IPS-11a (cell line): Measurements from ENCODE around the gene NPC1L1.

Source experiments
- H3K4me3 ChIP-seq: one replicate; pipeline ENCODE4 v1.5.1; 2013; ENCODE audit warnings: low read depth, low read length, control low read depth

Gene NPC1L1

GRCh38 chr7:44477063-44477830 lies 63.9 kb downstream of the NPC1L1 start:
- no peak overlapping the region for H3K4me3 ChIP-seq

GRCh38 chr7:44476313-44476712 lies 64.8 kb downstream of the NPC1L1 start:
- H3K4me3 ChIP-seq = no peak overlapping the region

GRCh38 chr7:44473295-44473694 lies 67.8 kb downstream of the NPC1L1 start:
- H3K4me3 ChIP-seq = no peak overlapping the region

DNA sequence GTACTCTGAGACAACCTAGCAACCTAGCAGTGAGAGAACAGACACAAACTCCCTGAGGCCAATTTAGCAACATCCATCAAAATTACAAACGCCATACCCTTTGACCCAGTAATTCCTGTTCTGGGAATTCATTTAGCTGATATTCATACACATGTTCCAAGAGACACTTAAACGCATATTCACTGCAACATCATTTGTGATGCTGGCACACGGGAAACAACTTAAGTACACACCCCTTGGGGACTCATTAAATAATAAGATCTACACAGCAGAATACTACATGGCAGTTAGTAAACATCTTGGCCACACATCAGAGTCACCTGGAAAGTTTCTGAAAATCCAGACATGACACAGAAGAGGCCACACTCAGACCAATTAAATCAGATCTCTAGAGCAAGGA lies 68.3 kb downstream of the NPC1L1 start:
- H3K4me3 ChIP-seq = no peak overlapping the region

DNA sequence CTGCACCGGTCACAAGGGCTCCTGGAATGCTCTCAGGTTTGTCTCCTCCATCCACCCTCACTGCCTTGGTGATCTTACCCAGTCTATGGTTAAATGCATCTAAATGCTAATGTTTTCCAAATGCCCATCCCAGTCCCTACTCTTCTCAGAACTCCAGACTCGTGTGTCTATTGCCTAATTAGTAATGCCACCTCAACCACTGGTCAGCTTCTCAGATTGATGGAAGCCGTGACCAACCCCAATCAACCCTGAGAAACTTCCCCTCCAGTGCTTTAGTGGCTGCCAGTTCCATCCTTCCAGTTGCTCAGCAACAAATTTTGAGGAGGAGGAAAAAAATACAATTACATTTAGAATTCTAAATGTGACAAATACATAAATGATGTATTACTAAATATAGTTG lies 69.3 kb downstream of the NPC1L1 start:
- no peak overlapping the region for H3K4me3 ChIP-seq

GRCh38 chr7:44471436-44471835 lies 69.7 kb downstream of the NPC1L1 start:
- H3K4me3 ChIP-seq = no peak overlapping the region

- H3K4me3 ChIP-seq = no peak overlapping the region
Measured at GRCh38 chr7:44470628-44471245, 70.4 kb downstream of the NPC1L1 start.

GRCh38 chr7:44470135-44470479 lies 71.0 kb downstream of the NPC1L1 start:
- H3K4me3 ChIP-seq = no peak overlapping the region

- no peak overlapping the region for H3K4me3 ChIP-seq
Measured at GRCh38 chr7:44469461-44470134, 71.5 kb downstream of the NPC1L1 start.

DNA sequence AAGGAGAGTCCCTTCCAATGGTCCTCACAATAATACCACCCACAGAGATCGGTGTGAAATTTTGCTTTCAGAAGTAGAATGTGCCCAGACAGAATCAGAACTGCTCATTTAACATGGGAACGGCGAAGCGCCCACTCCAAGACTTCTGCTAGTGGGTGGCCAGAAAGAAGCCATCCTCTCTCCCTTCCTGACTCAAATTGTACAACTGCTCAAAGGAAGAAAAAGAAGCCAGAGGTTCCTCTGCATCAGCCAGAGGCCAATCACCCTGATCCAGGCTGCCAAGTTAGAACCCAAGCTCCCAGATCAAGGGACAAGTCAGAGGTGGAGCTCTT lies 73.9 kb downstream of the NPC1L1 start:
- no peak overlapping the region for H3K4me3 ChIP-seq

DNA sequence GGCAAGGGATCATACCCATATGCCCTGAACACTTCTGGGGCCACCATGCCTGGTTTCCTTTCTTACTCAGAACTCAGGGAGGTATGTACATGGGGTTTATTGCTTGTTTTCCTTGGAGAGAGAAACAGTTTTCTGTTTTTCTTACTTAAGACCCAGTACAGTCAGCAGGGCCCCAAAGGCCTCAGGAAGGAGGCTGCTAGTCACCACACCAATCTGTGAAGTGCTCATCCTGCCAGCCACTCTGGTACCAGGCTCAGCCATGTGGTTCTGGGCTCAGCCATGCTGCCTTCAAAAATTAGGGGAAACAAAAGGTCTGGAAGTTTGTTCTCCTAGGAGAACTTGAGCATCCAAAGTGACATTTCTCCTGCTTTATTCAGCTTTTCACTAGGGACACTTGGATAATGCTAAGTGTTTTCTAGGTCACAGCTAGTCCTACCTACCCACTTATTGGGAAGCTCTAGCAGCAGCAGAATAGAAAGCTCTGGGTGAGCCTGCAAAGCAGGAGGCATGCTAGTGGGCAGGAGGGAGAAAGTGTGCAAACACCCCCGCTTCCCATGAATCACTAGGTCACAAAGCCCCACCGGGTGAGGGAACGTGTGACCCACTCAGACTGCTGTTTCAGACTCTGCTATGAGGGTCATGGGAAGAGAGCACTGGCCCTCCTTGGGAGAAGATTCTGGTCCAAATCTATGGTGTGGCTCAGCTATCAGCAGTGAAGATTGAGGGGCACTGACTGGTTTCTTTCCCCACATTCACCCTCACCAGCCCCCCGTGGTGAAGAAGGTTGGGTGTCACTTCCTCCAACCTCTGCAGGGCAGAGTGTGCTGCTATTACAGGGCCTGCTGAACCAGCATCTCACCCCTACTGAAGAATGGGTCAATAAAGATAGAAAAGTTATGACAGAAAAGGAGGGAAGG lies 74.6 kb downstream of the NPC1L1 start:
- no peak overlapping the region for H3K4me3 ChIP-seq

DNA sequence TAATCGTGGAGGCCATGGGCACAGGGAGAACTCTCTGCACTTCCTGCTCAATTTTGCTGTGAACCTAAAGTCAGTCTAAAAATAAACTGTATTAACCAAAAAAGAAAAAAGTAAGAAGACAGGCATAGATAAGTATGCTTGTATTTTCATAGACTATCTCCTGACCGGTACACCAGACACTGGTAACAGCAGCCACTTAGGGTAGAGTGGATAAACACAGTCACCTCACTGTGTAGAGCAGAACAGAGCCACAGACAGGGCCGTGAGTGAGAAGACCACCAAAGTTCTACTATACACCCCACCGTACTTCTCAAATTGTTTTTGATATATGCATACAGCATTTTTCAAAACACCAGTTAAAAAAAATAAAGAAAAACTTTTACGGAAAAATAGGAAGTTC lies 75.6 kb downstream of the NPC1L1 start:
- no peak overlapping the region for H3K4me3 ChIP-seq

- H3K4me3 ChIP-seq = no peak overlapping the region
Measured at GRCh38 chr7:44463169-44463808, 77.8 kb downstream of the NPC1L1 start.
